BE2C (cell line): ENCODE measurements around the gene DPH5.
"Not testable (repeated sequence)": the region's sequence is repeated elsewhere in the genome, so short reads cannot be mapped to it uniquely, and the experiment has no call there.

ENCODE experiments used
- DNase-seq: peaks from one replicate; pipeline ENCODE4 v3.0.0-alpha.2; 2020
- H3K27me3 ChIP-seq: fragments of 250-450 bp; sonication (Bioruptor Pico); 2 replicates; pipeline ENCODE4 v1.5.1; 2020; ENCODE audit warnings: mild to moderate bottlenecking
- H3K36me3 ChIP-seq: fragments of 250-450 bp; sonication (Bioruptor Pico); 2 replicates; pipeline ENCODE4 v1.5.1; 2020; ENCODE audit warnings: mild to moderate bottlenecking
- H3K4me1 ChIP-seq: fragments of 250-450 bp; sonication (Bioruptor Pico); 2 replicates; pipeline ENCODE4 v1.5.1; 2020
- H3K4me3 ChIP-seq: 2 replicates; pipeline ENCODE4 v1.5.1; 2011; ENCODE audit warnings: low read depth, low read length
- H3K9me3 ChIP-seq: fragments of 250-450 bp; sonication (Bioruptor Pico); 2 replicates; pipeline ENCODE4 v1.5.1; 2020
- CTCF ChIP-seq: IDR thresholded peaks from 2 replicates; pipeline ENCODE4 v1.5.1; 2012; ENCODE audit warnings: mild to moderate bottlenecking, low read depth, low read length

The DPH5 gene

GRCh38 chr1:100953960-100954730 is 71.4 kb downstream of the DPH5 start:
- no peaks in the 10 kb centered on the region for H3K27me3 ChIP-seq
- H3K4me3 ChIP-seq = no peak overlapping the region
- no peak for DNase-seq
- no peaks in the 10 kb centered on the region for H3K9me3 ChIP-seq
- TF ChIP-seq CTCF = no peak
- no peaks in the 10 kb centered on the region for H3K4me1 ChIP-seq
- peaks cover 5% of the 10 kb centered on the region; the same call in 1 of the 2 replicates for H3K36me3 ChIP-seq

- not testable (repeated sequence) for H3K27me3 ChIP-seq, H3K36me3 ChIP-seq, H3K9me3 ChIP-seq, DNase-seq, H3K4me3 ChIP-seq, H3K4me1 ChIP-seq
These were observed 72.6 kb downstream of the DPH5 start for GRCh38 chr1:100952970-100953369.

- no peak overlapping the region for H3K4me3 ChIP-seq
- no peak for TF ChIP-seq CTCF
- no peaks in the 10 kb centered on the region for H3K9me3 ChIP-seq
- DNase-seq = no peak
- H3K27me3 ChIP-seq = no peaks in the 10 kb centered on the region
- no peaks in the 10 kb centered on the region for H3K4me1 ChIP-seq
- peaks cover 5% of the 10 kb centered on the region; the same call in 1 of the 2 replicates for H3K36me3 ChIP-seq
These were observed 73.4 kb downstream of the DPH5 start for GRCh38 chr1:100952104-100952745.

- H3K4me1 ChIP-seq = no peaks in the 10 kb centered on the region
- DNase-seq = no peak
- H3K36me3 ChIP-seq = peaks cover 5% of the 10 kb centered on the region; the same call in 1 of the 2 replicates
- TF ChIP-seq CTCF = no peak
- no peaks in the 10 kb centered on the region for H3K27me3 ChIP-seq
- H3K4me3 ChIP-seq = no peak overlapping the region
- no peaks in the 10 kb centered on the region for H3K9me3 ChIP-seq
These were observed 74.8 kb downstream of the DPH5 start for GRCh38 chr1:100950781-100951180.

- H3K27me3 ChIP-seq = no peaks in the 10 kb centered on the region
- no peak overlapping the region for H3K4me3 ChIP-seq
- H3K9me3 ChIP-seq = no peaks in the 10 kb centered on the region
- no peak for TF ChIP-seq CTCF
- H3K4me1 ChIP-seq = no peaks in the 10 kb centered on the region
- DNase-seq = no peak
- H3K36me3 ChIP-seq = peaks cover 5% of the 10 kb centered on the region; the same call in 1 of the 2 replicates
These were observed 75.2 kb downstream of the DPH5 start for GRCh38 chr1:100950337-100950736.

GRCh38 chr1:100949515-100950158 is 75.9 kb downstream of the DPH5 start:
- not testable (repeated sequence) for DNase-seq, H3K4me1 ChIP-seq, H3K36me3 ChIP-seq, H3K9me3 ChIP-seq, H3K27me3 ChIP-seq, H3K4me3 ChIP-seq

- H3K36me3 ChIP-seq, H3K9me3 ChIP-seq, DNase-seq, H3K27me3 ChIP-seq, H3K4me3 ChIP-seq, H3K4me1 ChIP-seq: not testable (repeated sequence)
These were observed 76.7 kb downstream of the DPH5 start for GRCh38 chr1:100948721-100949405.

GRCh38 chr1:100947816-100948215 is 77.8 kb downstream of the DPH5 start:
- not testable (repeated sequence) for H3K36me3 ChIP-seq, H3K4me3 ChIP-seq, DNase-seq

GRCh38 chr1:100946064-100946463 is 79.5 kb downstream of the DPH5 start:
- not testable (repeated sequence) for H3K4me3 ChIP-seq, H3K36me3 ChIP-seq, H3K27me3 ChIP-seq, H3K4me1 ChIP-seq, DNase-seq, H3K9me3 ChIP-seq

More at GRCh38 chr1:100947816-100948215, 77.8 kb downstream of the DPH5 start:
- not testable (repeated sequence) for H3K9me3 ChIP-seq, H3K4me1 ChIP-seq, H3K27me3 ChIP-seq
